ENCODE data around the gene DCLK1. TPM values are rescaled to one million over a fixed set of nuclear protein-coding genes. Genes with fewer than 3 reads are reported as not detected.

The DCLK1 gene
- total and polyA plus RNA-seq, 4 donors, result 0.04 to 0.56 (median 0.20) TPM

GRCh38 chr13:35886332-35887114, 244.7 kb downstream of the DCLK1 start:
- no peak for TF ChIP-seq YY1 (IDR thresholded peaks at IDR 0.05)
- TF ChIP-seq MAX (IDR thresholded peaks at IDR 0.05), result no peak
- no peak for TF ChIP-seq REST (IDR thresholded peaks at IDR 0.05)
- no peak for TF ChIP-seq HNF4A (conservative IDR thresholded peaks at IDR 0.05)
- no peak for TF ChIP-seq NR2F2 (IDR thresholded peaks at IDR 0.05)
- no peak for TF ChIP-seq GABPA (IDR thresholded peaks at IDR 0.05 in 1 of 2, conservative IDR thresholded peaks at IDR 0.05 in 1 of 2)
- TF ChIP-seq EGR1 (IDR thresholded peaks at IDR 0.05; ENCODE audit: low read depth in 2 of 2), result no peak
- Histone ChIP-seq H3K9me3 (ENCODE audit: control insufficient read depth in 4 of 4, low read length in 3 of 4) (no peaks in the 10 kb centered on the region), H3K4me1 (ENCODE audit: control insufficient read depth in 4 of 4, insufficient read depth in 4 of 4, low read length in 3 of 4) (no peaks in the 10 kb centered on the region), H3K27ac (ENCODE audit: low read depth in 1 of 2, low read length in 2 of 2) (no peak overlapping the region), H3K36me3 (ENCODE audit: control insufficient read depth in 4 of 4, insufficient read depth in 3 of 4, low read depth in 1 of 4, low read length in 3 of 4) (no peaks in the 10 kb centered on the region), H3K9ac (ENCODE audit: low read depth in 1 of 2, low read length in 2 of 2) (no peak overlapping the region), H3K4me3 (ENCODE audit: low read depth in 1 of 3, low read length in 3 of 3) (no peak overlapping the region), H3K27me3 (ENCODE audit: control insufficient read depth in 4 of 4, insufficient read depth in 4 of 4, low read length in 3 of 4) (no peaks in the 10 kb centered on the region)
- 71% methylated on average over 9 of the region's 9 CpGs for WGBS
- DNase-seq (ENCODE audit: low spot score), result no peak

- no peak overlapping the region for H3K4me3 ChIP-seq (ENCODE audit: low read depth in 1 of 3, low read length in 3 of 3)
- H3K27ac ChIP-seq (ENCODE audit: low read depth in 1 of 2, low read length in 2 of 2), result no peak overlapping the region
- no peak for DNase-seq (ENCODE audit: low spot score)
- H3K27me3 ChIP-seq (ENCODE audit: control insufficient read depth in 4 of 4, insufficient read depth in 4 of 4, low read length in 3 of 4), result no peaks in the 10 kb centered on the region
- TF ChIP-seq JUND (IDR thresholded peaks at IDR 0.05) (no peak), EGR1 (IDR thresholded peaks at IDR 0.05; ENCODE audit: low read depth in 2 of 2) (no peak), FOXA2 (IDR thresholded peaks at IDR 0.05) (no peak), GABPA (IDR thresholded peaks at IDR 0.05 in 1 of 2, conservative IDR thresholded peaks at IDR 0.05 in 1 of 2) (no peak), NR2F2 (IDR thresholded peaks at IDR 0.05) (no peak), RXRA (IDR thresholded peaks at IDR 0.05) (no peak), HNF4G (IDR thresholded peaks at IDR 0.05) (no peak), REST (IDR thresholded peaks at IDR 0.05) (no peak), MAX (IDR thresholded peaks at IDR 0.05) (no peak), YY1 (IDR thresholded peaks at IDR 0.05) (no peak), TAF1 (conservative IDR thresholded peaks at IDR 0.05) (no peak)
- no peaks in the 10 kb centered on the region for H3K9me3 ChIP-seq (ENCODE audit: control insufficient read depth in 4 of 4, low read length in 3 of 4)
- no peaks in the 10 kb centered on the region for H3K36me3 ChIP-seq (ENCODE audit: control insufficient read depth in 4 of 4, insufficient read depth in 3 of 4, low read depth in 1 of 4, low read length in 3 of 4)
- WGBS, result 70% methylated on average over 4 of the region's 4 CpGs
- H3K9ac ChIP-seq (ENCODE audit: low read depth in 1 of 2, low read length in 2 of 2), result no peak overlapping the region
- H3K4me1 ChIP-seq (ENCODE audit: control insufficient read depth in 4 of 4, insufficient read depth in 4 of 4, low read length in 3 of 4), result no peaks in the 10 kb centered on the region
Observed at GRCh38 chr13:35884211-35884760, 246.9 kb downstream of the DCLK1 start.
